GM12801 (cell line): ENCODE data around the gene PIP5K1A.

Experiments used
- TF ChIP-seq, protein P1 (sequence below): IDR thresholded peaks from one replicate; pipeline ENCODE4 v1.5.1; 2011; ENCODE audit warnings: control low read depth; ENCODE audit not compliant: insufficient read length; ENCODE audit errors: extremely low read depth

PIP5K1A gene

GRCh38 chr1:151198254-151199127 lies at the start of gene PIP5K1A:
Gene PIP5K1A (plus strand): TSS chr1:151198552. CDS start chr1:151198997, 445 bp downstream.
- TF ChIP-seq, protein P1, sequence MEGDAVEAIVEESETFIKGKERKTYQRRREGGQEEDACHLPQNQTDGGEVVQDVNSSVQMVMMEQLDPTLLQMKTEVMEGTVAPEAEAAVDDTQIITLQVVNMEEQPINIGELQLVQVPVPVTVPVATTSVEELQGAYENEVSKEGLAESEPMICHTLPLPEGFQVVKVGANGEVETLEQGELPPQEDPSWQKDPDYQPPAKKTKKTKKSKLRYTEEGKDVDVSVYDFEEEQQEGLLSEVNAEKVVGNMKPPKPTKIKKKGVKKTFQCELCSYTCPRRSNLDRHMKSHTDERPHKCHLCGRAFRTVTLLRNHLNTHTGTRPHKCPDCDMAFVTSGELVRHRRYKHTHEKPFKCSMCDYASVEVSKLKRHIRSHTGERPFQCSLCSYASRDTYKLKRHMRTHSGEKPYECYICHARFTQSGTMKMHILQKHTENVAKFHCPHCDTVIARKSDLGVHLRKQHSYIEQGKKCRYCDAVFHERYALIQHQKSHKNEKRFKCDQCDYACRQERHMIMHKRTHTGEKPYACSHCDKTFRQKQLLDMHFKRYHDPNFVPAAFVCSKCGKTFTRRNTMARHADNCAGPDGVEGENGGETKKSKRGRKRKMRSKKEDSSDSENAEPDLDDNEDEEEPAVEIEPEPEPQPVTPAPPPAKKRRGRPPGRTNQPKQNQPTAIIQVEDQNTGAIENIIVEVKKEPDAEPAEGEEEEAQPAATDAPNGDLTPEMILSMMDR, result no peak

GRCh38 chr1:151156515-151156819 lies 41.9 kb upstream of the PIP5K1A start, which contains the start of gene TNFAIP8L2:
Gene TNFAIP8L2 (plus strand): TSS chr1:151156649. CDS start chr1:151158698, 2,049 bp downstream.
- TF ChIP-seq, protein P1, result no peak

- TF ChIP-seq, protein P1, result no peak
Observed at GRCh38 chr1:151157067-151157531, 41.3 kb upstream of the PIP5K1A start.

DNA sequence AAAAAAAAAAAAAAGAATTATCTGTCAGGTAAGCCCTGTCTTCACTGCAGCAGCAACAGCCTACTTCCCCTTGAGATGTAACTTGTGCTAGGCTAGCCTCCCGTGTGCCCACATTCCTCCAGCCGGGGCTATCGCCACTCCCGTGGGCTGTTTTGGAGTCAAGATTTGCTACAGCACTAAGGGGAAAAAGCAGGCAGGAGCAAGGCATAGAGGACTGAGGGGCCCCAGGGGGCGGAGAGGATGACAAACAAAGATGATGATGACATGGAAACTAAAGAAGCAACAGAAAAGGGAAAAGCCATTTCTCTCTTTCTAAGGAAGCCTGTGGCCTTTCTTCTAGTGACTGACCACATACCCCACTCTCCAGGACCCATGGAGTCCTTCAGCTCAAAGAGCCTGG lies 40.0 kb upstream of the PIP5K1A start:
- TF ChIP-seq, protein P1, result no peak

GRCh38 chr1:151158751-151159251 lies 39.6 kb upstream of the PIP5K1A start:
- TF ChIP-seq, protein P1, result no peak

DNA sequence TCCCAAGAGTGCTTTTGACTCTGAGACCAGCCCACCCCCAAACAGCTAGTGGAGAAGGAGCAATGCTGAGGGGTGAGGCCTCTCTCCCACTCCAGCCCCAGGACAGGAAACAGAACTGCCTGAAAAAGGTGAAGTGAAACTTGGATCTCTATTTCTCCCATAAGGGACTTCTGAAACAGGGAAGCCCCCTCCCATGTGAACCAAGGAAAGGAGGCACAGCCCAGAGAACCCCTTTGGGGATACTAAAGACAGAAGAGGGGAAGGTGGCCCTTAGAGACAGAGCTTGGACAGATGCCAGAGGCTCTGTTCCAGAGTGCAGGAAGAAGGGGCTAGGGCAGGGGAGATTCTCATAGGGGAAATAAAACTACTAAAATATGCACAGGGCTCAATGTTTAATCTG lies 39.0 kb upstream of the PIP5K1A start:
- TF ChIP-seq, protein P1, result no peak

GRCh38 chr1:151164732-151165280 lies 33.5 kb upstream of the PIP5K1A start:
- TF ChIP-seq, protein P1, result no peak
